Measurements from ENCODE around the gene TSNAXIP1.
A peak's percentile ranks its signal among the peaks of the same experiment; 100 is the strongest.
"Not testable (repeated sequence)": the region's sequence is repeated elsewhere in the genome, so short reads cannot be mapped to it uniquely, and the experiment has no call there.

The TSNAXIP1 gene

GRCh38 chr16:67864044-67864443, 57.4 kb downstream of the TSNAXIP1 start:
- ATAC-seq, result not testable (repeated sequence)

GRCh38 chr16:67864594-67864993, 57.9 kb downstream of the TSNAXIP1 start:
- no peak for ATAC-seq

GRCh38 chr16:67865318-67865717, 58.6 kb downstream of the TSNAXIP1 start:
- ATAC-seq, result peak in 1 of 2 donors; percentile 58

- no peak for ATAC-seq
Observed at GRCh38 chr16:67868290-67868689, 61.6 kb downstream of the TSNAXIP1 start.

- no peak for ATAC-seq
Observed at GRCh38 chr16:67869653-67870052, 63.0 kb downstream of the TSNAXIP1 start.

- ATAC-seq, result no peak
Observed at GRCh38 chr16:67871256-67871655, 64.6 kb downstream of the TSNAXIP1 start.

GRCh38 chr16:67872131-67872630, 65.5 kb downstream of the TSNAXIP1 start:
- no peak for ATAC-seq

- ATAC-seq, result peak; percentile 92 to 94
Observed at GRCh38 chr16:67872631-67873434, 66.1 kb downstream of the TSNAXIP1 start, which contains the start of gene EDC4. Gene EDC4, plus strand, starts transcription at chr16:67873052. Its CDS starts 210 bp downstream, at chr16:67873262.

GRCh38 chr16:67873435-67874370, 67.0 kb downstream of the TSNAXIP1 start:
- ATAC-seq, result peak in 1 of 2 donors; percentile 11

GRCh38 chr16:67874372-67874771, 67.7 kb downstream of the TSNAXIP1 start:
- ATAC-seq, result no peak

GRCh38 chr16:67877064-67877463, 70.4 kb downstream of the TSNAXIP1 start:
- no peak for ATAC-seq

Measured in activated CD4-positive, CD25-positive, alpha-beta regulatory T cell treated with anti-CD3 and anti-CD28 coated beads, Interleukin-2, amount 50 U/mL, for 24 hours (primary cell).